Stimulated activated CD4-positive, alpha-beta T cell treated with anti-CD3 and anti-CD28 coated beads, TNF-alpha, amount 100 ng/mL, for 4 hours (primary cell): ENCODE data around the gene ZGPAT.
A peak's percentile ranks its signal among the peaks of the same experiment; 100 is the strongest.

ENCODE experiments used
- DNase-seq, 3 experiments: peaks; one replicate each; pipeline ENCODE4 v3.0.0-alpha.2; 2020; ENCODE audit warnings: low read depth in 3 of 3

Gene ZGPAT

GRCh38 chr20:63733579-63734081, 25.8 kb downstream of the ZGPAT start:
- DNase-seq = no peak

- DNase-seq = no peak
Observed at GRCh38 chr20:63734111-63734945, 26.5 kb downstream of the ZGPAT start.

GRCh38 chr20:63734946-63735858, 27.4 kb downstream of the ZGPAT start:
- no peak for DNase-seq

- DNase-seq = peak in 2 of 3 experiments; percentile 51 to 61
Observed at GRCh38 chr20:63735859-63736718, 28.2 kb downstream of the ZGPAT start, which contains the start of gene LIME1. Gene LIME1 (plus strand): TSS chr20:63736664. CDS start chr20:63737550, 886 bp downstream.

GRCh38 chr20:63736893-63737694, 29.3 kb downstream of the ZGPAT start:
- DNase-seq = no peak

- DNase-seq = no peak
Observed at GRCh38 chr20:63737695-63737944, 29.8 kb downstream of the ZGPAT start.

GRCh38 chr20:63737945-63738686, 30.3 kb downstream of the ZGPAT start:
- DNase-seq = no peak

- no peak for DNase-seq
Observed at GRCh38 chr20:63738687-63739129, 30.9 kb downstream of the ZGPAT start.

- DNase-seq = peak in 1 of 3 experiments; percentile 56
Observed at GRCh38 chr20:63739130-63740069, 31.6 kb downstream of the ZGPAT start, which contains the start of gene SLC2A4RG. Gene SLC2A4RG (plus strand): TSS chr20:63739776. CDS start chr20:63739913, 137 bp downstream.

GRCh38 chr20:63740070-63740626, 32.3 kb downstream of the ZGPAT start:
- no peak for DNase-seq

GRCh38 chr20:63740627-63741353, 33.0 kb downstream of the ZGPAT start:
- no peak for DNase-seq

- DNase-seq = no peak
Observed at GRCh38 chr20:63741354-63741675, 33.5 kb downstream of the ZGPAT start.

- no peak for DNase-seq
Observed at GRCh38 chr20:63741676-63742380, 34.0 kb downstream of the ZGPAT start.

- DNase-seq = no peak
Observed at GRCh38 chr20:63742381-63743024, 34.7 kb downstream of the ZGPAT start.

- no peak for DNase-seq
Observed at GRCh38 chr20:63743210-63743970, 35.6 kb downstream of the ZGPAT start.

GRCh38 chr20:63744158-63744557, 36.3 kb downstream of the ZGPAT start:
- no peak for DNase-seq
